Activated gamma-delta T cell (primary cell): ENCODE data around the gene LRRIQ1.
"Not testable (repeated sequence)": the region's sequence is repeated elsewhere in the genome, so short reads cannot be mapped to it uniquely, and the experiment has no call there.

Experiments
- DNase-seq: peaks from one replicate; lab custom pipeline; 2025; lab: John Stamatoyannopoulos, UW
- total RNA-seq, 2 donors: gene quantifications; one replicate each; lab custom pipeline; 2026; lab: John Stamatoyannopoulos, UW

Gene LRRIQ1
- total RNA-seq = 0 reads per million in 2 donors

DNA sequence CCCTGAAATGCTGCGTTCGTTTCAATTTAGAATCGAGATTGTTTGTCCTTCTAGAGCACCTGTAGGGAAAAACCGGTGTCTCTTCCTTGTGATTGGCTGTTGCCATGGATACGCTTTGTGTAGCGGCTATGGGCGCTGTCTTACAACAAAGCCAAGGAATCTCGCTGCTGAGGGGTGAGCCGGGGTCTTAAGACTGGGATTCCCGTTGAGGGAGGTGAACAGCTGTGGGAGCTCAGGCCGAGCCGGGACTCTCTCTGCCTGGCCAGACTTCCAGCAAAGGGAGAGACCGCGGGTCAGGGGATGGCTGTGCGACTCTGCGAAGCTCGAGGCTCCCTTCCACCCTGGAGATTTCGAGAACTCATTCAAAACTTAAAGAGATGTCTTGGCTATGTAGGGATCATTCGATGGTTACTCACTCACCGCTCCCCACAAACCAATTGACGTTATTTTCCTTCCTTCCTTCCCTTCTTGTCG, at the start of gene LRRIQ1, which contains the start of gene TSPAN19:
Gene LRRIQ1 (plus strand): TSS at position 118 of the 474 bp plus-strand sequence. CDS start 1,826 bp downstream, outside the sequence.
Gene TSPAN19 (minus strand): TSS at position 44 of the 474 bp plus-strand sequence. CDS start 6,331 bp downstream, outside the sequence.
- no peak for DNase-seq

DNA sequence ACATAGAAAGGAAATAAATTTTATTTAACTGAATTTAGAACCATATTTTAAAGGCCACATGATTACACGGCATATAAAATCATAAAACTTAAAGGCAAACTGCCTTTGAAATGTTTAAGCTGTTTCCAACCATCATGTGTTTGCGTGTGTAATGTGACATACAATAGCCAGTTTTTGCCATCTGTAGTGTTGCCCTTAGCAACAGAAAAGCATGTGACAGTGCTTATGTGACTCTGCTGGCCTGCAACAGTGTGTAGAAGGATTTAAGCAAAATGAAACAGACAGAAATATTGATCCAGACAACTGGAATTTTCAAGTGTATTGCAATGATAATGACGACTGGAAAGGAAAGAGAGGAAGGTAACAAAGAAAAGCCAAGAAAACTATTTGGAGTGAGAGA, 49.6 kb upstream of the LRRIQ1 start:
- no peak for DNase-seq

GRCh38 chr12:84994426-84994825, 41.7 kb upstream of the LRRIQ1 start:
- no peak for DNase-seq

GRCh38 chr12:84995641-84996040, 40.5 kb upstream of the LRRIQ1 start:
- no peak for DNase-seq

GRCh38 chr12:84996759-84997158, 39.4 kb upstream of the LRRIQ1 start:
- no peak for DNase-seq

DNA sequence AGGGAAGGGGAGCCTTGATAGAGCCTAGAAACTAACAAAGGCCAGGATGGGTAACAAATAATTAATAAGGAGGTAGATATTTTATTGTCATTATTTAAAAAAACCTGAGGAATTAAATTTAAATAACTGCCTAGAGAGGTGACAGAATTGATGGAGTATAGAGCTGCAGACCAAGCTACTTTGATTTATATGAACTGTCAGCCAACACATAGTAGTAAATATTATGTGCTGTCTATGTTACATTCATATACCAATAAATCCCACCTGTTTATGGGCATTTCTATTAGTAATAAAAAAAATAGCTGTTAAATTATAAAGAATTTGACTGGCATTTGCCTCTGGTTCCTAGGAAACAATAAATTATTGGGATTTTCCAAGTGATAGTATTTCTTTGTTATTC, 37.8 kb upstream of the LRRIQ1 start:
- no peak for DNase-seq

DNA sequence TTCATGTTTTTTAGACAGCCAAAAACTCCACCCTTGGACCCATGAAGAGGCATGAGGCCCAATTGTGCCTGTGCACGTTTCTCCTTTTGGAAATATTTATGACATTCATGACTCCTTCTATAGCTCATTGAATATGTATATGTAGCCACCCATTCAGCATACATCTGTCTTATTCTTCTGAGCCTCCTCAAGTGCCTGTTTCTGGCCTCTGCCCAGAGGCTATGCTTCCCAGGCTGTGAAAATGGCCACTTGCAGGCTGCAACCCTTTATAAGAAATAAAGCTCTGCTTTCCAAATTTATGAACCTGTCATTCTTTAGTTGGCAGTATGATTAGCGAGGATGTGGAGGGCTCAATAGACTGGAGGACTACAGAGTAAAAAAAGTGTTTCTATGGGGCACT, 35.4 kb upstream of the LRRIQ1 start:
- no peak for DNase-seq

DNA sequence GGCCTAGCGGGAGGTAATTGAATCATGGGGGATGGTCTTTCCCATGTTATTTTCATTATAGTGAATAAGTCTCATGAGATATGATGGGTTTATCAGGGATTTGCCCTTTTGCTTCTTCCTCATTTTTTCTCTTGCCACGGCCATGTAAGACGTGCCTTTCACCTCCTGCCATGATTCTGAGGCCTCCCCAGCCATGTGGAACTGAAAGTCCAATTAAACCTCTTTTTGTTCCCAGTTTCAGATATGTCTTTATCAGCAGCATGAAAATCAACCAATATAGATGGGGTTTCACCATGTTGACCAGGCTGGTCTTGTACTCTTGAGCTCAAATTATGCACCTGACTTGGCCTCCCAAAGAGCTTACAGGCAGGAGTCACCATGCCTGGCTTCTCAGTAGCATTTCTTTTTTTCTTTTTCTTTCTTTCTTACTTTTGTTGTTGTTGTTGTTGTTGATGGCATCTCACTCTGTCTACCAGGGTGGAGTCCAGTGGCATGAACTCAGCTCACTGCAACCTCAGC, 33.3 kb upstream of the LRRIQ1 start:
- no peak for DNase-seq

GRCh38 chr12:85004204-85004603, 31.9 kb upstream of the LRRIQ1 start:
- DNase-seq = no peak

DNA sequence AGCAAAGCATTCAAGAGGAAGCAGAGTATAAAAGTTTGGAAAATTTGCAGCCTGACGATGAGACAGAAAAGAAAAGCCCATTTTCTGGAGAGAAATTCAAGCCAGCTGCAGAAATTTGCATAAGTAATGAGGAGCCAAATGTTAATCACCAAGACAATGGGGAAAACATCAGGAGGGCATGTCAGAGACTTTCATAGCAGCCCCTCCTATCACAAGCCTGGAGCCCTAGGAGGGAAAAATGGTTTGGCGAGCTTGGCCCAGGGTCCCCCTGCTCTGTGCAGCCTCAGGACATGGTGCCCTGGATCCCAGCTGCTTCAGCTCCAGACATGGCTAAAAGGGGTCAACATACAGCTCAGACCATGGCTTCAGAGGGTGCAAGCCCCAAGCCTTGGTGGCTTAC, 31.1 kb upstream of the LRRIQ1 start:
- DNase-seq = not testable (repeated sequence)

DNA sequence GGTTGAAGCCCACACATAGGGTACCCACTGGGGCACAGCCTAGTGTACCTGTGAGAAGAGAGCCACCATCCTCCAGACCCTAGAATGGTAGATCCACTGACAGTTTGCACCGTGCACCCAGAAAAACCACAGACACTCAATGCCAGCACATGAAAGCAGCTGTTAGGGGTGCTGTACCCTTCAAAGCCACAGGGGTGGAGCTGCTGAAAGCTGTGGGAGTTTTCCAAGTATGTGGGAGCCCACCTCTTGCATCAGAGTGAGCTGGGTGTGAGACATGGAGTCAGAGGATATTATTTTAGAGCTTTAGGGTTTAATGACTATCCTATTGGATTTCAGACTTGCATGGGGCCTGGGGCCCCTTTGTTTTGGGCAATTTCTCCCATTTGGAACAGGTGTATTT, 30.5 kb upstream of the LRRIQ1 start:
- no peak for DNase-seq

GRCh38 chr12:85006206-85006605, 29.9 kb upstream of the LRRIQ1 start:
- no peak for DNase-seq

GRCh38 chr12:85007836-85008235, 28.3 kb upstream of the LRRIQ1 start:
- no peak for DNase-seq

- DNase-seq = no peak
Measured at GRCh38 chr12:85016413-85016812, 19.7 kb upstream of the LRRIQ1 start.

GRCh38 chr12:85017133-85017532, 19.0 kb upstream of the LRRIQ1 start:
- no peak for DNase-seq

DNA sequence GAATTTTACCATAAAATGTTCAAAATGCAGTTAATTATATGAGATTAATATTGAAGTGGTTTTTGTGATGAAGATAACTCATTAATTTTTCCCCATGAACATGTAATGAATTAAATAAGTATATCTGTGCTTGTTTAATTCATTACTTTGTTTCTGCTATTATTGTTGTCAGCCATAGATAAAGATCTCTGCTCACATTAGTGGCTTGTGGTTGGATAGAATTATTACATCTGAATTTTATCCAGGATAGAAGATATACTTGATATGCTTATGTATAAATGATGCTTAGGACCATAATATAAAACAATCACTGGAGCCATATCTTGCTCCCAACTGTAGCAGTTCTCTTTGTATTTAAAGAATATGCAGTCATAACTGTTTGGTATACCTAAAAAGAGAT, 18.5 kb upstream of the LRRIQ1 start:
- DNase-seq = no peak

GRCh38 chr12:85018098-85018497, 18.1 kb upstream of the LRRIQ1 start:
- DNase-seq = no peak

DNA sequence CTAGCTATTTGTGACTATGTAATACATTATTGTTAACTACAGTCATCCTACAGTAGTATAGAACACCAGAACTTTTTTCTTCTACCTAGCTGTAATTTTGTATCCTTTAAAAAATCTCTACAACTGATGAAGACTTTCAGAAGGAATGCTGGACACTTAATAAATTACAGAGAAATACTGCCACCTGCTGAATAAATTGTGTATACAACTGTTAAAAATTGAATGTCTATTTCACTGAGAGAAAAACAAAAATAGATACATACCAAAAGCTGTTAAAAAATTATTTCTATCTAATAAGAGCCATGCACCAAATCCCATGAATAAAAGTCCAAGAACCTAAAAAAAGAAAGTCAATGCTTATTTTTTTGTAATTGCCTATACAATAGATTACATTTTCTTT, 6.7 kb upstream of the LRRIQ1 start:
- DNase-seq = no peak

DNA sequence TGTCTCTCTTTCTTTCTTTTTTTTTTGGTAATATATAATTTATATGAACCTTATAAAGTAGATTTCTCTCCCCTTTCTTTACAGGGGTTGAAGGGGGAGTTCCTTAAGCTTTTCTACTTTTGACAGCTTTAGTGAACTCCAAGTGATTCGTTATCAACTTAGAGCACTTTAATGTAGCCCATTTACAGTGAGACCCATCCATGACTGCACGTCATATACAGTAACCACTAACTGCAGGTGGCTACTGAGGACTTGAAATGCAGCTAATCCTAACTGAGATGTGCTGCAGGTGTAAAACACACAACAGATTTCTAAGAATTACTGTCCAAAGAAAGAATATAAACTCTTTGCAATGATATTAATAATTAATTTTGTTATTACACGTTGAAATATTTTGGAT, 582 bp downstream of the LRRIQ1 start:
- DNase-seq = no peak

GRCh38 chr12:85041395-85041794, 5.2 kb downstream of the LRRIQ1 start:
- DNase-seq = no peak

DNA sequence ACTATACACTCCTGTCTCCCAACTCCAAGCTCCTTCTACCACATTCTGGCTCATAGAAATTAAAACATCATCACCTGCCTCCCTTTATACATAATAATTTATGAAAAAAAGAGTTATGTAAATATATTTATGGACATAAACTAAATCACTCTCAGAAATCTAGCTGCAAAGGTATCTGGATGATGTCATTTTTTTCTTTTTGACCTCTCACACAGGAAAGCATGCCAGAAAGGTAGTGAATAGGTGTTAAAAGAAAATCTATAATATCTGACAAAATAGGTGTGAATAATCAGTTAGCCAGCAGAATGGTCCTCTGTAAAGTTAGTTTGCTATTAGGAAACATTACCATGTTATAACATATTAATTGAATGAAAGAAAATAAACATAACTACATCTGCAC, 7.7 kb downstream of the LRRIQ1 start:
- DNase-seq = no peak

- DNase-seq = no peak
Measured at GRCh38 chr12:85057370-85057963, 21.3 kb downstream of the LRRIQ1 start.

DNA sequence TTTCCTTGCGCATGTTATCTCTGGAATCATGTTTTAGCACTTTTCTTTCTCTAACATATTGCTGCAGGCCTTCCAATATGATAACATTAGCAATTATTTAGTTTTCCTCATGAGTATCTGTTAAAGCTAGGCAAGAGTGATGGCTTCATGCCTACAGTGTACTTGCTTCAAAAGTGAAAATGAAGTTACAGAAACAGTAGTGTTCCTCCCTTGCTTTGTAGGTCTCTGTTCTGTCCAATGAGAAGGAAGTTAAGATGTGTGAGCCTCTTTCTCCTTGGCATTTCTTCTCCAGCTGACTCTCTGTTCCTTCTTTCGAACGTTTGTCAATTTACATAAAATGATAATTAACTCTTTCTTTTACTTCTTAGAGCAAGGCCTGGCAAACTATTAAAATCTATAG, 22.2 kb downstream of the LRRIQ1 start:
- DNase-seq = no peak

DNA sequence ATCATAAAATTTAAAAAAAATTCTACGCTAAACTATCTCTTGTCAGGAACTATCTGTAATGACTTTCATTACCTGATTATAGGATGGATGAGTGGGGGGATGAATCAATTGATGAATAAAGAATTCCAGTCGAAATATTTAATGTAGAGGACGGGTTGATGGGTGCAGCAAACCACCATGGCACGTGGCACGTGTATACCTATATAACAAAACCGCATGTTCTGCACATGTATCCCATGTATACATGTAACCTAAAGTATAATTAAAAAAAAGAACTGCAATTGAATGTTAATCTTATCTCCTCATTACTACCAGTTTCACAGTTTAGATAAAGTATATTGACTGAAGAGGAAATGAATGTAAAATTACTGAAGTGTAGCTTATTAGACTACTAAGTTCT, 23.4 kb downstream of the LRRIQ1 start:
- no peak for DNase-seq
